Lower leg skin (tissue), 4 donors: ENCODE measurements around the gene TESK2. TPM values are rescaled to one million over a fixed set of nuclear protein-coding genes. Genes with fewer than 3 reads are reported as not detected.
"Not testable (repeated sequence)": the region's sequence is repeated elsewhere in the genome, so short reads cannot be mapped to it uniquely, and the experiment has no call there.

Experiments
- DNase-seq, 2 donors: peaks; one replicate each; pipeline ENCODE4 v3.0.0-alpha.2; 2019; ENCODE audit warnings: low spot score in 2 of 2
- H3K4me3 ChIP-seq: fragments of 200-600 bp; sonication (generic); 2 replicates; pipeline ENCODE4 v1.5.1; 2017; ENCODE audit warnings: mild to moderate bottlenecking, low read depth; ENCODE audit not compliant: poor library complexity, severe bottlenecking
- CTCF ChIP-seq, 3 donors: fragments of 450-650 bp; IDR thresholded peaks; one replicate each; pipeline ENCODE4 v1.5.1; 2016; ENCODE audit warnings: antibody characterized with exemption in 3 of 3, mild to moderate bottlenecking in 3 of 3, moderate library complexity in 2 of 3
- POLR2A ChIP-seq, 2 donors: fragments of 450-650 bp; IDR thresholded peaks; one replicate each; pipeline ENCODE4 v1.6.1; 2016 to 2017; ENCODE audit warnings: antibody characterized with exemption in 2 of 2, mild to moderate bottlenecking in 1 of 2, moderate library complexity in 1 of 2
- WGBS, 2 donors: methylation state at CpG; one replicate each; pipeline ENCODE4 v1.1.5; 2018; 5-methylcytosine and 5-hydroxymethylcytosine counted together
- intact Hi-C: fragments of 100-400 bp; cut with DNase I; formaldehyde crosslinking; loops from one replicate; pipeline ENCODE4 v1.15.0; 2023; ENCODE audit warnings: low total_unique reads
- total RNA-seq, 4 donors: library from RNA; depleted of rRNA; stranded (reverse); fragments of >200 nt; gene quantifications; one replicate each; pipeline ENCODE4 v1.1.0, GENCODE V29; 2016

TESK2 gene
- total RNA-seq, 4 donors from 2014 or later: 16.9 to 23.8 (median 20.0) TPM

GRCh38 chr1:45470306-45470798 is 20.6 kb downstream of the TESK2 start:
- TF ChIP-seq POLR2A (IDR thresholded peaks at IDR 0.05) (no peak), CTCF (IDR thresholded peaks at IDR 0.05) (no peak)
- H3K4me3 ChIP-seq: no peak overlapping the region
- 14 to 33% methylated on average over 2 of the region's 2 CpGs for WGBS, 2 donors
- DNase-seq: no peak
- intact Hi-C loops: no loop called here

- WGBS, 2 donors: 94 to 95% methylated on average over 9 of the region's 9 CpGs
- intact Hi-C loops, H3K4me3 ChIP-seq, DNase-seq: not testable (repeated sequence)
Measured at GRCh38 chr1:45467353-45467752, 23.6 kb downstream of the TESK2 start.

DNA sequence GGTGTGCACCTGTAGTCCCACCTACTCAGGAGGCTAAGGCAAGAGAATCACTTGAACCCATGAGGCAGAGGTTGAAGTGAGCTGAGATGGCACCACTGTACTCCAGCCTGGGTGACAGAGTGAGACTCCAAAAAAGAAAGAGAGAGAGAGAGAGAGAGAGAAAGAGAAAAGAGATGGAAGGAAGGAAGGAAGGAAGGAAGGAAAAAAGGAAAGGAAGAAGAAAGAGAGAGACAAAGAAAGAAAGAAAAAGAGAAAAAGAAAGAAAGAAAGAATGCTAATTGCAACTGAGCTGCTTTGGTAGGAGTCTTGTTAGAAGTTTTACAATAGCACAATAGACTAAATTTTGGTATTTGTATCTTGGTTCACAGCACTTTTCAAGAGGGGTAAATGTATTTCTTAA is 25.7 kb downstream of the TESK2 start:
- no peak for TF ChIP-seq CTCF (IDR thresholded peaks at IDR 0.05)
- TF ChIP-seq POLR2A (IDR thresholded peaks at IDR 0.05): no peak
- intact Hi-C loops: no loop called here
- DNase-seq: no peak
- no peak overlapping the region for H3K4me3 ChIP-seq

DNA sequence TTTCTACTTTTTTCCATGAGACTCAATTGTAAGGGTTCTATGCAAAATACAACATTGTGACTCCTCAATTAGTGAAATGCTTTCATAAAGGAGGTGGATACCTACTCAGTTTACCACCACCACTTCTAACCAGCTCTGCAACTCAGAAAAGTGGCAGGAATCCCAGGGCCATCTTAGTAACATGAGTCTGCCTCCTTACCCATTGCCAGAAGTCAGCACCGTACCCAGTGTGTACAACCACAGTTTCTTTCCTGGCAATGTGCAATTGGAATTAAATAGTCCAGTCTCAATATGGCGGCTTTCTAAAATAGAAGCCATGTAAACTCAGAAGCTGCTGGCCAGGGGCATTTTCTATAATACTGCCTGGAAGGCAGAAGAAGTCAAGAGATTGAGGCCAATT is 32.1 kb downstream of the TESK2 start:
- WGBS, 2 donors: 73 to 84% methylated on average over 2 of the region's 2 CpGs
- intact Hi-C loops: no loop called here
- no peak for DNase-seq
- TF ChIP-seq CTCF (IDR thresholded peaks at IDR 0.05) (no peak), POLR2A (IDR thresholded peaks at IDR 0.05) (no peak)
- H3K4me3 ChIP-seq: no peak overlapping the region

GRCh38 chr1:45456531-45456930 is 34.4 kb downstream of the TESK2 start:
- no peak for DNase-seq
- intact Hi-C loops: no loop called here
- H3K4me3 ChIP-seq: no peak overlapping the region

GRCh38 chr1:45455162-45455561 is 35.8 kb downstream of the TESK2 start:
- no peak for DNase-seq
- WGBS, 2 donors: 87 to 96% methylated on average over 4 of the region's 4 CpGs
- TF ChIP-seq POLR2A (IDR thresholded peaks at IDR 0.05) (no peak), CTCF (IDR thresholded peaks at IDR 0.05) (no peak)
- intact Hi-C loops: no loop called here
- no peak overlapping the region for H3K4me3 ChIP-seq

More at GRCh38 chr1:45456531-45456930, 34.4 kb downstream of the TESK2 start:
- TF ChIP-seq CTCF (IDR thresholded peaks at IDR 0.05) (no peak), POLR2A (IDR thresholded peaks at IDR 0.05) (no peak)
